Peyer's patch (tissue), 4 donors: ENCODE results near the gene AFG1L.

Experiments used
- CTCF ChIP-seq, 6 experiments: fragments of 450-650 bp in 4 of 6; fragments of 200-600 bp in 2 of 6; sonication (generic) in 1 of 6; IDR thresholded peaks; one replicate each; pipeline ENCODE4 v1.5.1; 2017 to 2019; ENCODE audit warnings: antibody characterized with exemption in 6 of 6, mild to moderate bottlenecking in 3 of 6, moderate library complexity in 1 of 6
- POLR2A ChIP-seq, 2 donors: fragments of 450-650 bp; IDR thresholded peaks; one replicate each; pipeline ENCODE4 v1.5.1; 2017; ENCODE audit warnings: antibody characterized with exemption in 2 of 2, mild to moderate bottlenecking in 2 of 2, moderate library complexity in 2 of 2

DNA sequence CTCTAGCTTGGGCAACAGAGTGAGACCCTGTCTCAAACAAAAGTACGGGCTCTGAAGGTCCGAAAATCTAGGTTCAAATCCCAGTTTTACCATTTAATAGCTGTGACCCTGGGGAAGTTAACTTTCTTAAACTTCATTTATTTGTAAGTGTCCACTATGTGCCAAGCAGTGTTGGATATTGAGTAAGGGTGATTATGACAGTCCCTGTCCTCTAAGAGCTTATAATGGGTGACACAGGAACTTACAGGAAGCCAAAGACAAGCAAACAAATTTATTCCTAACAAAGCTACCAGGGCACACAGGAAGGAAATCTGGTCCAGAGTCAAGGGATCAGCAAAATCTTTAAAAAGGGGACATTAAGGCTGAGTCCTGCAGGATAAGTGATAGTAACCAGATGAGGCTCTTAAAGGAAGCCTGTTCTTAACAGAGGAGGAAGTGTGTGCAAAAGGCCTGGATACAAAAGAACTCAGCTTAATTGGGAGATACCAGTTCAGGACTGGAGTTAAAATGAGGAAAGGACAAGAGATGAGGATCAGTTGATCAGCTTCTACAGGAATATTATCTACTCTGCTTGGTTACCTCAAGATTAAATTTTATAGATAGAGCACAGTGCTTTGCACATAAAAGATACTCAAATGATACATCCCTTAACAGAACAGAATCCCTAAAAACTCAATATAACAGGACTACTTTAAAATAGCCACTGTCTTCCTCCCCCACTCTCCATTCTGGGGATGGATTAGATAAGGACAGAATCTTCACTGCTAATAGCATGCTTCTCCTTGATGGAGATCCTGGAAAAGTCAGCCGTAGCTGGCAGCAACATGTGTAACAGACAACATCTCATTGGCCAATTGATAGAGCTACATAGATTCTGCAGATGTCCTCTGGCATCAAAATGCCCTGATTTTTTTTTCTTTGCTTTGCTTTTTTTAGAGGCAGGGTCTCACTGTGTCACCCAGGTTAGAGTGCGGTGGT is 40.1 kb upstream of the AFG1L start:
- TF ChIP-seq CTCF (IDR thresholded peaks at IDR 0.05) (no peak), POLR2A (IDR thresholded peaks at IDR 0.05) (no peak)
